Mesendoderm (in vitro differentiated cells): ENCODE measurements around the gene TMEM108.

ENCODE experiments used
- DNase-seq: peaks from one replicate; pipeline ENCODE4 v3.0.0; 2013
- H2AK5ac ChIP-seq: 2 replicates; pipeline ENCODE4 v1.6.1; 2013; ENCODE audit warnings: low read length, inconsistent platforms
- H2BK120ac ChIP-seq: 2 replicates; pipeline ENCODE4 v1.6.1; 2013; ENCODE audit warnings: low read depth, mild to moderate bottlenecking, low read length, moderate library complexity, mixed read lengths
- H2BK15ac ChIP-seq: replicated peaks from 2 replicates; pipeline ENCODE4 v1.6.1; 2013; ENCODE audit warnings: low read depth, mild to moderate bottlenecking, moderate library complexity
- H2BK5ac ChIP-seq: 2 replicates; pipeline ENCODE4 v1.6.1; 2013; ENCODE audit warnings: low read length, inconsistent platforms
- H3K18ac ChIP-seq: 2 replicates; pipeline ENCODE4 v1.6.1; 2013; ENCODE audit warnings: mild to moderate bottlenecking, low read length, mixed read lengths
- H3K23ac ChIP-seq: one replicate; pipeline ENCODE4 v1.6.1; 2013; ENCODE audit warnings: low read length
- H3K27ac ChIP-seq: 2 replicates; pipeline ENCODE4 v1.5.1; 2013; ENCODE audit warnings: low read depth, mild to moderate bottlenecking, inconsistent platforms, low read length, moderate library complexity
- H3K27me3 ChIP-seq: 2 replicates; pipeline ENCODE4 v1.6.1; 2013; ENCODE audit warnings: low read length, control low read depth, mild to moderate bottlenecking, inconsistent platforms; ENCODE audit not compliant: insufficient read depth, poor library complexity
- H3K36me3 ChIP-seq: 2 replicates; pipeline ENCODE4 v1.6.1; 2013; ENCODE audit warnings: low read length, inconsistent platforms; ENCODE audit not compliant: control insufficient read depth, insufficient read depth
- H3K4ac ChIP-seq: one replicate; pipeline ENCODE4 v1.6.1; 2013; ENCODE audit warnings: low read depth, mild to moderate bottlenecking, low read length, moderate library complexity
- H3K4me1 ChIP-seq: 2 replicates; pipeline ENCODE4 v1.6.1; 2013; ENCODE audit warnings: low read depth, low read length, inconsistent platforms; ENCODE audit not compliant: control insufficient read depth
- H3K4me2 ChIP-seq: 2 replicates; pipeline ENCODE4 v1.6.1; 2013; ENCODE audit warnings: low read length
- H3K4me3 ChIP-seq: 2 replicates; pipeline ENCODE4 v1.5.1; 2013; ENCODE audit warnings: mild to moderate bottlenecking, low read length
- H3K56ac ChIP-seq: one replicate; pipeline ENCODE4 v1.6.1; 2013; ENCODE audit warnings: low read length
- H3K79me1 ChIP-seq: 2 replicates; pipeline ENCODE4 v1.6.1; 2013; ENCODE audit warnings: low read length, inconsistent platforms
- H3K79me2 ChIP-seq: 2 replicates; pipeline ENCODE4 v1.6.1; 2013; ENCODE audit warnings: mild to moderate bottlenecking, low read length; ENCODE audit not compliant: control insufficient read depth, insufficient read depth
- H3K9ac ChIP-seq: 2 replicates; pipeline ENCODE4 v1.6.1; 2013; ENCODE audit warnings: low read length, inconsistent platforms
- H4K5ac ChIP-seq: one replicate; pipeline ENCODE4 v1.6.1; 2013; ENCODE audit warnings: low read length
- H4K8ac ChIP-seq: one replicate; pipeline ENCODE4 v1.6.1; 2013; ENCODE audit warnings: low read depth, mild to moderate bottlenecking, control low read depth, low read length, moderate library complexity
- WGBS: extraction: QIAGEN DNeasy Blood & Tissue Kit; methylation state at CpG from one replicate; pipeline ENCODE4 v1.1.7; 2013; ENCODE audit warnings: low lambda C conversion rate, missing lambda C conversion rate; ENCODE audit not compliant: insufficient coverage; ENCODE audit errors: extremely low coverage; 5-methylcytosine and 5-hydroxymethylcytosine counted together

Gene TMEM108

DNA sequence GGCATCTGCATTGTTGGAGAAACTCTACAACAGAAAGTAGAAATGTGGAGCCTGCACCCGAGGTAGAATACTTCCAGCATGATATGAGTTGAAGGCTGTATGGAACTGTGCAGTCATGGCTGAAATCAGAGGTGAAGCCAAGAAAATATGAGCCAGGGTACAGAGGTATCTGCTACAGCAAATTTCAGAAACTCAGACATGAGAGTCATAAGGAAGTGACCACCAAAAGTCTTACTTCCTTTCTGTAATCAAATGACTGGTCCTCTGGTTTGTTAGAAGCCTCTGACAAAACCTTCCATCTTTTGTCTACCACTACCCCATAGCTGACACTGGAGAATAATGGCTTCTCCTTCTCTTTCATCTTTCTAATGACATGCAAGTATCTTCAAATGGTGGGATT is 159.4 kb downstream of the TMEM108 start:
- Histone ChIP-seq H3K36me3 (no peaks in the 10 kb centered on the region), H3K79me2 (no peaks in the 10 kb centered on the region), H3K9ac (no peak overlapping the region), H3K56ac (no peak overlapping the region), H3K27me3 (no peaks in the 10 kb centered on the region), H3K4me3 (no peak overlapping the region), H2BK15ac (no peak overlapping the region), H2BK5ac (no peak overlapping the region), H3K27ac (no peak overlapping the region), H3K4ac (no peak overlapping the region), H3K23ac (no peak overlapping the region), H2AK5ac (no peak overlapping the region), H3K4me1 (no peaks in the 10 kb centered on the region), H4K5ac (no peak overlapping the region), H3K79me1 (no peaks in the 10 kb centered on the region), H3K4me2 (no peak overlapping the region), H4K8ac (no peak overlapping the region), H3K18ac (no peak overlapping the region), H2BK120ac (no peak overlapping the region)
- no peak for DNase-seq
- WGBS = no CpG with 5 or more reads among the region's 1 CpG

DNA sequence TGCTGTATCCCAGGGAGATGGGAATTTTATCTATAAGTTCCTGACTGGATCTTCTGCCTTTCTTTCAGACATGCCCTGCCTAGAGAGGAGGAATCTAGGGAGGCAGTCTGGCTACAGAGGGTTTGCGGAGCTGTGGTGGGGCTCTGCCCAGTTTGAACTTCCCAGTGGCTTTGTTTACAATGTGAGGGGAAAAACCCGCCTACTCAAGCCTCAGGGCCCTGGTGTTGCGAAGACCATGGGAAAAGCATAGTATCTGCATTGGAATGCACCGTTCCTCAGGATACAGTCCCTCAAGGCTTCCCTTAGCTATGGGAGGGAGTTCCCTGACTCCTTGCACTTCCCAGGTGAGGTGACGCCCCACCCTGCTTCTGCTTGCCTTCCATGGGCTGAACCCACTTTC is 168.7 kb downstream of the TMEM108 start:
- Histone ChIP-seq H2BK15ac (no peak overlapping the region), H4K8ac (no peak overlapping the region), H3K79me2 (no peaks in the 10 kb centered on the region), H3K4me1 (no peaks in the 10 kb centered on the region), H3K56ac (peak overlapping the region; percentile 44), H4K5ac (no peak overlapping the region), H2BK5ac (no peak overlapping the region), H3K4ac (no peak overlapping the region), H3K23ac (no peak overlapping the region), H3K18ac (peak overlapping the region; percentile 83), H3K27me3 (no peaks in the 10 kb centered on the region), H3K27ac (no peak overlapping the region), H3K9ac (no peak overlapping the region), H2AK5ac (no peak overlapping the region), H3K4me2 (no peak overlapping the region), H3K4me3 (no peak overlapping the region), H3K79me1 (no peaks in the 10 kb centered on the region), H2BK120ac (no peak overlapping the region), H3K36me3 (no peaks in the 10 kb centered on the region)
- no CpG with 5 or more reads among the region's 5 CpGs for WGBS
- DNase-seq = peak; percentile 94

DNA sequence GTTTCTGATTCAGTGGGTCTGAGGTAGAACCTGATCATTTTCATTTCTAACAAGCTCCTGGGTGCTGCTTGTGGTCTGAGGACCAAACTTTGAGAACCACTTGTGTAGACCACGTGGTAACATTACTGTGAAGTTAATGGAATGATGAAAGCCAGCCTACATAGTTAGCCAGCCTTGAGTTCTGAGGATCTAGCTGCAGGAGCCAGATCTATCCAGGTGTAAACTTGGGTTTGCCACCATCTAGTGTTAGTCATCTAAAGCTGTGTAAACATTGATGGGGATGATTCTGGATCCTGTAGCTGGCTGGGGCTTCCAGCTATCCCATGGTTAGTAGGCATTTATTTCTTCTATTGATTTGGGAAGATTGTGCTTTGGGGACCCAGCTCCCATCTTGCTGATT is 170.0 kb downstream of the TMEM108 start:
- H2BK5ac ChIP-seq = no peak overlapping the region
- H2BK120ac ChIP-seq = no peak overlapping the region
- H3K36me3 ChIP-seq = no peaks in the 10 kb centered on the region
- no peaks in the 10 kb centered on the region for H3K79me2 ChIP-seq
- H4K5ac ChIP-seq = no peak overlapping the region
- WGBS = no CpG with 5 or more reads among the region's 1 CpG
- H3K56ac ChIP-seq = no peak overlapping the region
- H3K27me3 ChIP-seq = no peaks in the 10 kb centered on the region
- no peaks in the 10 kb centered on the region for H3K4me1 ChIP-seq
- H3K4me3 ChIP-seq = no peak overlapping the region
- no peak overlapping the region for H4K8ac ChIP-seq
- H3K4ac ChIP-seq = peak overlapping the region; percentile 27
- no peak overlapping the region for H3K18ac ChIP-seq
- H3K23ac ChIP-seq = no peak overlapping the region
- H3K79me1 ChIP-seq = no peaks in the 10 kb centered on the region
- H3K9ac ChIP-seq = no peak overlapping the region
- peak overlapping the region; percentile 41 for H2BK15ac ChIP-seq
- H3K4me2 ChIP-seq = no peak overlapping the region
- peak; percentile 25 for DNase-seq
- H3K27ac ChIP-seq = no peak overlapping the region
- peak overlapping the region; percentile 22 for H2AK5ac ChIP-seq

- Histone ChIP-seq H3K4me2 (no peak overlapping the region), H3K27me3 (no peaks in the 10 kb centered on the region), H3K27ac (no peak overlapping the region), H2AK5ac (no peak overlapping the region), H2BK5ac (no peak overlapping the region), H3K4me1 (no peaks in the 10 kb centered on the region), H2BK120ac (no peak overlapping the region), H3K79me2 (no peaks in the 10 kb centered on the region), H3K18ac (no peak overlapping the region), H3K56ac (no peak overlapping the region), H3K4ac (no peak overlapping the region), H4K5ac (no peak overlapping the region), H3K79me1 (no peaks in the 10 kb centered on the region), H3K23ac (no peak overlapping the region), H3K9ac (no peak overlapping the region), H3K36me3 (no peaks in the 10 kb centered on the region), H4K8ac (no peak overlapping the region), H2BK15ac (no peak overlapping the region), H3K4me3 (no peak overlapping the region)
- WGBS = no CpG with 5 or more reads among the region's 1 CpG
- no peak for DNase-seq
These were observed 171.8 kb downstream of the TMEM108 start for GRCh38 chr3:133209871-133210550.

DNA sequence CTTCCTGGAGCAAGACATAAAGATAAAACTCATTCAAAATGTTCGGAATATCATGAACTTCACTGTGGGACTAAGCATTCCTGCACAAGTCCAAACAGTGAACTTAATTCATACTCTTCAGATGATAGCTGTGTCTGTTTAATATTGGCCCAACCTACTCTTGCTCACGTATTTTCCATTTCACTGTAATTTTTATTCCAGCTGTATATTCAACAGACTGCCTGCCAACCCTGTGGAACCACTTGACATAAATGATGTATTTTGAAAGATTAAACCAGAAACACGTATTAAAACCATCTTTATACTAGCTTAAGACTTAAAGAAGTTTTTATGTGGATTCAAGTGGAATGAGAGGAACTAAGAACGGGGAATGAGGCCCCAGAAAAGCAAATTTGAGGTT is 172.5 kb downstream of the TMEM108 start:
- Histone ChIP-seq H3K36me3 (no peaks in the 10 kb centered on the region), H3K79me2 (no peaks in the 10 kb centered on the region), H3K9ac (no peak overlapping the region), H2BK15ac (no peak overlapping the region), H3K4ac (no peak overlapping the region), H3K18ac (no peak overlapping the region), H2BK5ac (no peak overlapping the region), H3K56ac (no peak overlapping the region), H2AK5ac (no peak overlapping the region), H3K4me2 (no peak overlapping the region), H3K79me1 (no peaks in the 10 kb centered on the region), H2BK120ac (no peak overlapping the region), H4K5ac (no peak overlapping the region), H4K8ac (no peak overlapping the region), H3K27me3 (no peaks in the 10 kb centered on the region), H3K4me1 (no peaks in the 10 kb centered on the region), H3K23ac (no peak overlapping the region), H3K27ac (no peak overlapping the region), H3K4me3 (no peak overlapping the region)
- WGBS = no CpG with 5 or more reads among the region's 4 CpGs
- DNase-seq = no peak

DNA sequence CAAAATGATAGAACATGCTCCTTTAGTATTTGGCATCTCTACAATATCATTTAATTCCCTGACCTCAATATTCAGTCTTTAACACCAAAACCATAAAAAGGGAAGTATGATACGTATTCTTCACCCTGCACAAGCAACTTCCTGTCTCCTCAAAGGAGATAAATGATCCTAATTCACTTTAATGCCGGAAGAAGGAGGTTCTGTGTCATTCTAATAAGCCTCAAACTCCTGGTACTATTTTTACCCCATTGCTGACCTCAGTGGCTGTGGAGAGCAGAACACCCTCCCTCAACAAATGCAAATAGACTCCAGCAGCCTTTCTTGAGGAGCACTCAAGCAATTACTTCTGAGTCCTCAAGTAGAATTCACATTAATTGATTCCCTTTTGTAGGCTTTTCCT is 173.3 kb downstream of the TMEM108 start:
- Histone ChIP-seq H4K8ac (no peak overlapping the region), H3K4me3 (no peak overlapping the region), H3K36me3 (no peaks in the 10 kb centered on the region), H3K27me3 (no peaks in the 10 kb centered on the region), H3K27ac (no peak overlapping the region), H3K4ac (no peak overlapping the region), H3K9ac (no peak overlapping the region), H3K56ac (no peak overlapping the region), H3K18ac (no peak overlapping the region), H4K5ac (no peak overlapping the region), H3K23ac (no peak overlapping the region), H2BK15ac (no peak overlapping the region), H3K79me2 (no peaks in the 10 kb centered on the region), H3K4me2 (no peak overlapping the region), H2BK5ac (no peak overlapping the region), H2BK120ac (no peak overlapping the region), H3K79me1 (no peaks in the 10 kb centered on the region), H2AK5ac (no peak overlapping the region), H3K4me1 (no peaks in the 10 kb centered on the region)
- peak; percentile 54 for DNase-seq
- WGBS = no CpG with 5 or more reads among the region's 2 CpGs
